ENCODE results near the gene PLXNA4. TPM values are rescaled to one million over a fixed set of nuclear protein-coding genes. Genes with fewer than 3 reads are reported as not detected.

The PLXNA4 gene
- total RNA-seq, 1 experiment from 2014 or later, result 0.10 TPM

- H3K27me3 ChIP-seq (ENCODE audit: control insufficient read depth, insufficient read depth, low read length), result no peaks in the 10 kb centered on the region
- ChIA-PET POLR2A (no interaction called here), CTCF (no interaction called here)
- intact Hi-C loops (cut with micrococcal nuclease; ENCODE audit: unreplicated experiment) (no loop called here), in situ Hi-C loops (cut with HindIII; ENCODE audit: low pct_unique_long_range_greater_than_20kb, low sequenced_read_pairs) (no loop called here)
- no peak for ATAC-seq
- H3K36me3 ChIP-seq (ENCODE audit: control insufficient read depth, insufficient read depth, low read length), result no peaks in the 10 kb centered on the region
- no TSS peak for BruUV-seq (replicated peaks)
- H3K4me1 ChIP-seq (ENCODE audit: control insufficient read depth, insufficient read depth, low read length), result no peaks in the 10 kb centered on the region
- TF ChIP-seq POLR2AphosphoS5 (IDR thresholded peaks at IDR 0.05; ENCODE audit: low read depth, low read length), result no peak
- no peak for TF ChIP-seq REST (IDR thresholded peaks at IDR 0.05; ENCODE audit: insufficient read depth in 1 of 2, low read depth in 2 of 2, low read length in 1 of 2)
- TF ChIP-seq SIN3A (IDR thresholded peaks at IDR 0.05; ENCODE audit: borderline replicate concordance, insufficient read depth, low read depth, low read length), result no peak
- no peak for TF ChIP-seq CTCF (IDR thresholded peaks at IDR 0.05)
- no peak for TF ChIP-seq TCF7L2 (IDR thresholded peaks at IDR 0.05; ENCODE audit: low read depth, low read length)
- no peaks in the 10 kb centered on the region for H3K9me3 ChIP-seq (ENCODE audit: control insufficient read depth, insufficient read depth, low read depth, low read length)
- H3K4me3 ChIP-seq (ENCODE audit: low read depth in 2 of 2, low read length in 2 of 2), result no peak overlapping the region
- no peak overlapping the region for H3K27ac ChIP-seq (ENCODE audit: low read length)
- no peak for DNase-seq (ENCODE audit: low read depth, low spot score)
These were observed 168.5 kb downstream of the PLXNA4 start for GRCh38 chr7:132407764-132408163.

GRCh38 chr7:132406039-132406438 is 170.2 kb downstream of the PLXNA4 start:
- intact Hi-C loops (cut with micrococcal nuclease; ENCODE audit: unreplicated experiment), result no loop called here
- TF ChIP-seq REST (IDR thresholded peaks at IDR 0.05; ENCODE audit: insufficient read depth in 1 of 2, low read depth in 2 of 2, low read length in 1 of 2) (no peak), POLR2AphosphoS5 (IDR thresholded peaks at IDR 0.05; ENCODE audit: low read depth, low read length) (no peak), SIN3A (IDR thresholded peaks at IDR 0.05; ENCODE audit: borderline replicate concordance, insufficient read depth, low read depth, low read length) (no peak), TCF7L2 (IDR thresholded peaks at IDR 0.05; ENCODE audit: low read depth, low read length) (no peak), CTCF (IDR thresholded peaks at IDR 0.05) (no peak)
- H3K4me1 ChIP-seq (ENCODE audit: control insufficient read depth, insufficient read depth, low read length), result no peaks in the 10 kb centered on the region
- no peak overlapping the region for H3K27ac ChIP-seq (ENCODE audit: low read length)
- POLR2A ChIA-PET, result no interaction called here
- in situ Hi-C loops (cut with HindIII; ENCODE audit: low pct_unique_long_range_greater_than_20kb, low sequenced_read_pairs), result no loop called here
- H3K9me3 ChIP-seq (ENCODE audit: control insufficient read depth, insufficient read depth, low read depth, low read length), result no peaks in the 10 kb centered on the region
- peaks cover 5% of the 10 kb centered on the region; the same call in 1 of the 2 replicates for H3K27me3 ChIP-seq (ENCODE audit: control insufficient read depth, insufficient read depth, low read length)
- DNase-seq (ENCODE audit: low read depth, low spot score) (no peak), ATAC-seq (no peak)
- H3K36me3 ChIP-seq (ENCODE audit: control insufficient read depth, insufficient read depth, low read length), result no peaks in the 10 kb centered on the region
- no TSS peak for BruUV-seq (replicated peaks)
- H3K4me3 ChIP-seq (ENCODE audit: low read depth in 2 of 2, low read length in 2 of 2), result no peak overlapping the region
- CTCF ChIA-PET, result no interaction called here

All from Panc1 (cell line).